Esophagus squamous epithelium (tissue), 5 donors: ENCODE results near the gene OSBPL5. TPM values are rescaled to one million over a fixed set of nuclear protein-coding genes. Genes with fewer than 3 reads are reported as not detected.

Experiments
- DNase-seq: peaks from one replicate; lab custom pipeline; 2025; lab: John Stamatoyannopoulos, UW
- H3K27ac ChIP-seq, 4 donors: fragments of 200-600 bp; sonication (generic); one replicate each; pipeline ENCODE4 v1.5.1; 2016 to 2019; ENCODE audit warnings: mild to moderate bottlenecking in 1 of 4
- H3K27me3 ChIP-seq, 4 donors: fragments of 200-600 bp; sonication (generic); 1 replicate in 3 of 4; 2 replicates in 1 of 4; pipeline versions ENCODE4 v1.5.1 to v1.6.0; 2017 to 2021; ENCODE audit warnings: antibody characterized with exemption in 1 of 4
- H3K36me3 ChIP-seq, 3 donors: fragments of 200-600 bp; sonication (generic); one replicate each; pipeline ENCODE4 v1.5.1; 2016 to 2019
- H3K4me1 ChIP-seq, 3 donors: fragments of 200-600 bp; sonication (generic); one replicate each; pipeline ENCODE4 v1.5.1; 2017 to 2019
- H3K4me3 ChIP-seq, 4 donors: fragments of 200-600 bp; sonication (generic); 1 replicate in 3 of 4; 2 replicates in 1 of 4; pipeline ENCODE4 v1.5.1; 2016 to 2019; ENCODE audit warnings: mild to moderate bottlenecking in 2 of 4, moderate library complexity in 1 of 4
- H3K9me3 ChIP-seq, 3 donors: fragments of 200-600 bp; sonication (generic); one replicate each; pipeline ENCODE4 v1.5.1; 2016 to 2019
- POLR2A ChIP-seq, 4 donors: fragments of 450-650 bp; IDR thresholded peaks; one replicate each; pipeline ENCODE4 v1.6.1; 2017; ENCODE audit warnings: antibody characterized with exemption in 4 of 4, mild to moderate bottlenecking in 4 of 4, moderate library complexity in 3 of 4
- WGBS, 2 donors: methylation state at CpG; one replicate each; pipeline ENCODE4 v1.1.5; 2018; 5-methylcytosine and 5-hydroxymethylcytosine counted together
- intact Hi-C: fragments of 100-400 bp; cut with DNase I; formaldehyde crosslinking; loops from one replicate; pipeline ENCODE4 v1.15.0; 2022
- total RNA-seq, 4 donors: library from RNA; depleted of rRNA; stranded (reverse); fragments of >200 nt; gene quantifications; one replicate each; pipeline ENCODE4 v1.1.0, GENCODE V29; 2016
- TF ChIP-seq, protein P1 (sequence below), 6 experiments: fragments of 450-650 bp in 4 of 6; fragments of 200-600 bp in 2 of 6; sonication (generic) in 2 of 6; IDR thresholded peaks; one replicate each; pipeline ENCODE4 v1.5.1; 2016 to 2019; ENCODE audit warnings: antibody characterized with exemption in 6 of 6, mild to moderate bottlenecking in 4 of 6, moderate library complexity in 4 of 6
- donor health status: DM: yes; HTN: yes; CAD: no.

The OSBPL5 gene
- total RNA-seq, 4 donors from 2014 or later: 11.9 to 30.9 (median 17.9) TPM

DNA sequence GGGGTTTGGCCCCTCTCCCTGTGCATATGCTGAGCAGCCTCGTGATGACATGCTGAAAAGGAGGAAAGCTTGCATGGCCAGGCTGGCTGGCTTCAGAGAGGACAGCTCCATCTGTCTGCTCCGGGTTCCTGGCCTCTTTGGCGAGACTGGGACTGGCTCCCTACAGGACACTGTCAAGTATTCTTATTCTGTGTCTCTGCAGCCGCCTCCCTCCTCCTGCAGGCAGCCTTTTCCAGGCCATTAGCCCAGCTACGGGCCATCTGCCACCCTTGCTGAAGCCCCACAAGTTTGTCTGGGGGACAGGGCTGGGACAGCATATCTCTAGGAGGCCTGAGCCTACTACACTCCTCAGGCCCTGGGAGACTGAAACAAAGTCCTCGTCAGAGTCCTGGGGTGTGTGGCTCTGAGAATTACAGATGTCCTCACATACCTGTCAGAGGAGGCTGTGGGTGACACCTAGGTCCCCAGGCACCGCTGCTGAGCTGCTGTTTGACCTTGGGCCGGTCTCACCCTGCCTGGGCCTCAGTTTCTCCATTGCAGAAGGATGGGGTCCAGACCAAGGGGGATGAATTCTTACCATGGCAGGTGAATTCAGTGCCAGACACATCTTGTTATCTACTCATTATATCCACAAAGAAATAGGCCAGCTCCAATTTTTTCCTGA lies 42.5 kb upstream of the OSBPL5 start:
- intact Hi-C loops: no loop called here
- Histone ChIP-seq H3K36me3 (no peaks in the 10 kb centered on the region), H3K27me3 (peaks cover 7 to 38% (median 9%) of the 10 kb centered on the region in 4 donors), H3K4me1 (peaks cover 0 to 19% (median 8%) of the 10 kb centered on the region in 3 donors), H3K9me3 (peaks cover 0 to 8% (median 0%) of the 10 kb centered on the region in 3 donors), H3K4me3 (no peak overlapping the region), H3K27ac (no peak overlapping the region)
- TF ChIP-seq, protein P1, sequence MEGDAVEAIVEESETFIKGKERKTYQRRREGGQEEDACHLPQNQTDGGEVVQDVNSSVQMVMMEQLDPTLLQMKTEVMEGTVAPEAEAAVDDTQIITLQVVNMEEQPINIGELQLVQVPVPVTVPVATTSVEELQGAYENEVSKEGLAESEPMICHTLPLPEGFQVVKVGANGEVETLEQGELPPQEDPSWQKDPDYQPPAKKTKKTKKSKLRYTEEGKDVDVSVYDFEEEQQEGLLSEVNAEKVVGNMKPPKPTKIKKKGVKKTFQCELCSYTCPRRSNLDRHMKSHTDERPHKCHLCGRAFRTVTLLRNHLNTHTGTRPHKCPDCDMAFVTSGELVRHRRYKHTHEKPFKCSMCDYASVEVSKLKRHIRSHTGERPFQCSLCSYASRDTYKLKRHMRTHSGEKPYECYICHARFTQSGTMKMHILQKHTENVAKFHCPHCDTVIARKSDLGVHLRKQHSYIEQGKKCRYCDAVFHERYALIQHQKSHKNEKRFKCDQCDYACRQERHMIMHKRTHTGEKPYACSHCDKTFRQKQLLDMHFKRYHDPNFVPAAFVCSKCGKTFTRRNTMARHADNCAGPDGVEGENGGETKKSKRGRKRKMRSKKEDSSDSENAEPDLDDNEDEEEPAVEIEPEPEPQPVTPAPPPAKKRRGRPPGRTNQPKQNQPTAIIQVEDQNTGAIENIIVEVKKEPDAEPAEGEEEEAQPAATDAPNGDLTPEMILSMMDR (IDR thresholded peaks at IDR 0.05): no peak
- 55 to 69% methylated on average over 4 to 5 of the region's 8 CpGs for WGBS, 2 donors
- DNase-seq: no peak

DNA sequence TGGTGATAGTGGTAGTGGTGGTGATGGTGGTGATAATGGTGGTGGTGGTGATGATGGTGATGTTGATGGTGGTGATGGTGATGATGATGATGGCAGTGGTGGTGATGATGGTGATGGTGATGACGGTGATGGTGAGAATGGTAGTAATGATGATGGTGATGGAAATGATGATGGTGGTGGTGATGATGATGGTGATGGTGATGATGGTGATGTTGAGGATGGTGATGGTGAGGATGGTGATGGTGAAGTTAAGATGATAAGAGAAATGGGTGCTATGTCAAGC lies 41.8 kb upstream of the OSBPL5 start:
- Histone ChIP-seq H3K27me3 (peaks cover 7 to 43% (median 12%) of the 10 kb centered on the region in 4 donors), H3K4me3 (no peak overlapping the region), H3K4me1 (peaks cover 0 to 19% (median 8%) of the 10 kb centered on the region in 3 donors), H3K9me3 (peaks cover 0 to 7% (median 0%) of the 10 kb centered on the region in 3 donors), H3K36me3 (no peaks in the 10 kb centered on the region), H3K27ac (no peak overlapping the region)
- DNase-seq: no peak
- intact Hi-C loops: no loop called here
- WGBS, 2 donors: 93 to 96% methylated on average over 1 of the region's 1 CpG
- TF ChIP-seq, protein P1 (IDR thresholded peaks at IDR 0.05): no peak
- no peak for TF ChIP-seq POLR2A (IDR thresholded peaks at IDR 0.05)

- WGBS, 2 donors: 84 to 85% methylated on average over 8 of the region's 8 CpGs
- H3K4me1 ChIP-seq: peaks cover 0 to 19% (median 8%) of the 10 kb centered on the region in 3 donors
- TF ChIP-seq, protein P1 (IDR thresholded peaks at IDR 0.05): no peak
- no peak for TF ChIP-seq POLR2A (IDR thresholded peaks at IDR 0.05)
Measured at GRCh38 chr11:3206156-3206921, 41.2 kb upstream of the OSBPL5 start.

GRCh38 chr11:3205261-3206155 lies 40.4 kb upstream of the OSBPL5 start:
- TF ChIP-seq POLR2A (IDR thresholded peaks at IDR 0.05): no peak
- TF ChIP-seq, protein P1 (IDR thresholded peaks at IDR 0.05): no peak
- Histone ChIP-seq H3K4me1 (peaks cover 0 to 19% (median 8%) of the 10 kb centered on the region in 3 donors), H3K27me3 (peaks cover 7 to 52% (median 14%) of the 10 kb centered on the region in 4 donors), H3K9me3 (no peaks in the 10 kb centered on the region), H3K4me3 (no peak overlapping the region), H3K27ac (no peak overlapping the region), H3K36me3 (no peaks in the 10 kb centered on the region)
- intact Hi-C loops: no loop called here
- no peak for DNase-seq
- WGBS, 2 donors: 25 to 38% methylated on average over 8 of the region's 16 CpGs

More at GRCh38 chr11:3206156-3206921, 41.2 kb upstream of the OSBPL5 start:
- H3K9me3 ChIP-seq: peaks cover 0 to 2% (median 0%) of the 10 kb centered on the region in 3 donors
- intact Hi-C loops: no loop called here
- H3K27ac ChIP-seq: no peak overlapping the region
- no peak overlapping the region for H3K4me3 ChIP-seq
- DNase-seq: no peak
- H3K27me3 ChIP-seq: peaks cover 7 to 43% (median 14%) of the 10 kb centered on the region in 4 donors
- no peaks in the 10 kb centered on the region for H3K36me3 ChIP-seq
